ENCODE data around the gene MICAL2.
A peak's percentile ranks its signal among the peaks of the same experiment; 100 is the strongest.

The MICAL2 gene

GRCh38 chr11:12288931-12289666 lies 178.7 kb downstream of the MICAL2 start:
- H3K27me3 Mint-ChIP-seq = no peaks in the 10 kb centered on the region
- H3K4me1 Mint-ChIP-seq (ENCODE audit: low read depth) = peaks cover 14% of the 10 kb centered on the region
- H3K27ac Mint-ChIP-seq = no peak overlapping the region
- no peaks in the 10 kb centered on the region for H3K36me3 Mint-ChIP-seq
- no peaks in the 10 kb centered on the region for H3K9me3 Mint-ChIP-seq (ENCODE audit: low read depth)
- H3K4me3 Mint-ChIP-seq = no peak overlapping the region

- no peaks in the 10 kb centered on the region for H3K9me3 Mint-ChIP-seq (ENCODE audit: low read depth)
- no peaks in the 10 kb centered on the region for H3K36me3 Mint-ChIP-seq
- no peaks in the 10 kb centered on the region for H3K27me3 Mint-ChIP-seq
- H3K27ac Mint-ChIP-seq = no peak overlapping the region
- peaks cover 14% of the 10 kb centered on the region for H3K4me1 Mint-ChIP-seq (ENCODE audit: low read depth)
- H3K4me3 Mint-ChIP-seq = no peak overlapping the region
Observed at GRCh38 chr11:12289667-12290476, 179.5 kb downstream of the MICAL2 start.

GRCh38 chr11:12290477-12290922 lies 180.1 kb downstream of the MICAL2 start:
- no peaks in the 10 kb centered on the region for H3K27me3 Mint-ChIP-seq
- H3K9me3 Mint-ChIP-seq (ENCODE audit: low read depth) = no peaks in the 10 kb centered on the region
- H3K4me1 Mint-ChIP-seq (ENCODE audit: low read depth) = peaks cover 14% of the 10 kb centered on the region
- H3K36me3 Mint-ChIP-seq = no peaks in the 10 kb centered on the region
- no peak overlapping the region for H3K27ac Mint-ChIP-seq
- no peak overlapping the region for H3K4me3 Mint-ChIP-seq

GRCh38 chr11:12291313-12291712 lies 180.9 kb downstream of the MICAL2 start:
- peak overlapping the region; percentile 8 for H3K27ac Mint-ChIP-seq
- H3K4me3 Mint-ChIP-seq = no peak overlapping the region
- H3K4me1 Mint-ChIP-seq (ENCODE audit: low read depth) = peaks cover 14% of the 10 kb centered on the region
- H3K36me3 Mint-ChIP-seq = no peaks in the 10 kb centered on the region
- no peaks in the 10 kb centered on the region for H3K27me3 Mint-ChIP-seq
- no peaks in the 10 kb centered on the region for H3K9me3 Mint-ChIP-seq (ENCODE audit: low read depth)

GRCh38 chr11:12291766-12292165 lies 181.4 kb downstream of the MICAL2 start:
- no peak overlapping the region for H3K27ac Mint-ChIP-seq
- no peaks in the 10 kb centered on the region for H3K27me3 Mint-ChIP-seq
- H3K36me3 Mint-ChIP-seq = no peaks in the 10 kb centered on the region
- H3K4me1 Mint-ChIP-seq (ENCODE audit: low read depth) = peaks cover 14% of the 10 kb centered on the region
- H3K9me3 Mint-ChIP-seq (ENCODE audit: low read depth) = no peaks in the 10 kb centered on the region
- no peak overlapping the region for H3K4me3 Mint-ChIP-seq

GRCh38 chr11:12292766-12293165 lies 182.4 kb downstream of the MICAL2 start:
- Mint-ChIP-seq H3K27me3 (no peaks in the 10 kb centered on the region), H3K27ac (no peak overlapping the region), H3K9me3 (ENCODE audit: low read depth) (peaks cover 2% of the 10 kb centered on the region), H3K36me3 (no peaks in the 10 kb centered on the region), H3K4me3 (no peak overlapping the region), H3K4me1 (ENCODE audit: low read depth) (peaks cover 14% of the 10 kb centered on the region)

- Mint-ChIP-seq H3K27me3 (no peaks in the 10 kb centered on the region), H3K27ac (no peak overlapping the region), H3K4me1 (ENCODE audit: low read depth) (peaks cover 14% of the 10 kb centered on the region), H3K36me3 (peaks cover 4% of the 10 kb centered on the region), H3K4me3 (no peak overlapping the region), H3K9me3 (ENCODE audit: low read depth) (peaks cover 6% of the 10 kb centered on the region)
Observed at GRCh38 chr11:12293486-12293885, 183.1 kb downstream of the MICAL2 start.

- H3K27ac Mint-ChIP-seq = no peak overlapping the region
- H3K36me3 Mint-ChIP-seq = peaks cover 10% of the 10 kb centered on the region
- peaks cover 12% of the 10 kb centered on the region for H3K4me1 Mint-ChIP-seq (ENCODE audit: low read depth)
- H3K9me3 Mint-ChIP-seq (ENCODE audit: low read depth) = peaks cover 15% of the 10 kb centered on the region
- no peaks in the 10 kb centered on the region for H3K27me3 Mint-ChIP-seq
- H3K4me3 Mint-ChIP-seq = no peak overlapping the region
Observed at GRCh38 chr11:12294613-12295012, 184.2 kb downstream of the MICAL2 start.

- no peaks in the 10 kb centered on the region for H3K4me1 Mint-ChIP-seq (ENCODE audit: low read depth)
- H3K27me3 Mint-ChIP-seq = no peaks in the 10 kb centered on the region
- H3K36me3 Mint-ChIP-seq = peaks cover 11% of the 10 kb centered on the region
- peaks cover 17% of the 10 kb centered on the region for H3K9me3 Mint-ChIP-seq (ENCODE audit: low read depth)
- no peak overlapping the region for H3K27ac Mint-ChIP-seq
- no peak overlapping the region for H3K4me3 Mint-ChIP-seq
Observed at GRCh38 chr11:12295943-12296342, 185.6 kb downstream of the MICAL2 start.

- Mint-ChIP-seq H3K4me3 (no peak overlapping the region), H3K36me3 (peaks cover 12% of the 10 kb centered on the region), H3K27ac (no peak overlapping the region), H3K27me3 (no peaks in the 10 kb centered on the region), H3K4me1 (ENCODE audit: low read depth) (no peaks in the 10 kb centered on the region), H3K9me3 (ENCODE audit: low read depth) (peaks cover 17% of the 10 kb centered on the region)
Observed at GRCh38 chr11:12298610-12299009, 188.2 kb downstream of the MICAL2 start.

GRCh38 chr11:12301379-12301778 lies 191.0 kb downstream of the MICAL2 start:
- H3K4me1 Mint-ChIP-seq (ENCODE audit: low read depth) = no peaks in the 10 kb centered on the region
- H3K4me3 Mint-ChIP-seq = no peak overlapping the region
- H3K27ac Mint-ChIP-seq = no peak overlapping the region
- peaks cover 17% of the 10 kb centered on the region for H3K9me3 Mint-ChIP-seq (ENCODE audit: low read depth)
- H3K27me3 Mint-ChIP-seq = no peaks in the 10 kb centered on the region
- H3K36me3 Mint-ChIP-seq = peaks cover 13% of the 10 kb centered on the region

GRCh38 chr11:12303421-12304149 lies 193.2 kb downstream of the MICAL2 start:
- Mint-ChIP-seq H3K27ac (no peak overlapping the region), H3K36me3 (peaks cover 9% of the 10 kb centered on the region), H3K9me3 (ENCODE audit: low read depth) (peaks cover 11% of the 10 kb centered on the region), H3K4me3 (no peak overlapping the region), H3K27me3 (no peaks in the 10 kb centered on the region), H3K4me1 (ENCODE audit: low read depth) (no peaks in the 10 kb centered on the region)

GRCh38 chr11:12306830-12307229 lies 196.4 kb downstream of the MICAL2 start:
- peaks cover 4% of the 10 kb centered on the region for H3K9me3 Mint-ChIP-seq (ENCODE audit: low read depth)
- H3K36me3 Mint-ChIP-seq = peaks cover 2% of the 10 kb centered on the region
- H3K27me3 Mint-ChIP-seq = no peaks in the 10 kb centered on the region
- no peak overlapping the region for H3K27ac Mint-ChIP-seq
- H3K4me3 Mint-ChIP-seq = no peak overlapping the region
- H3K4me1 Mint-ChIP-seq (ENCODE audit: low read depth) = no peaks in the 10 kb centered on the region

- Mint-ChIP-seq H3K27me3 (peaks cover 5% of the 10 kb centered on the region), H3K36me3 (peaks cover 10% of the 10 kb centered on the region), H3K9me3 (ENCODE audit: low read depth) (peaks cover 19% of the 10 kb centered on the region), H3K27ac (no peak overlapping the region), H3K4me3 (no peak overlapping the region), H3K4me1 (ENCODE audit: low read depth) (no peaks in the 10 kb centered on the region)
Observed at GRCh38 chr11:12312132-12312531, 201.7 kb downstream of the MICAL2 start.

All from activated naive CD8-positive, alpha-beta T cell (primary cell).